GM19099 (cell line): ENCODE data around the gene GAB2.

Experiments
- POLR2A ChIP-seq: IDR thresholded peaks from 3 replicates; pipeline ENCODE4 v1.6.1; 2011; ENCODE audit warnings: low read depth; ENCODE audit not compliant: insufficient read length; ENCODE audit errors: extremely low read depth

GAB2 gene

DNA sequence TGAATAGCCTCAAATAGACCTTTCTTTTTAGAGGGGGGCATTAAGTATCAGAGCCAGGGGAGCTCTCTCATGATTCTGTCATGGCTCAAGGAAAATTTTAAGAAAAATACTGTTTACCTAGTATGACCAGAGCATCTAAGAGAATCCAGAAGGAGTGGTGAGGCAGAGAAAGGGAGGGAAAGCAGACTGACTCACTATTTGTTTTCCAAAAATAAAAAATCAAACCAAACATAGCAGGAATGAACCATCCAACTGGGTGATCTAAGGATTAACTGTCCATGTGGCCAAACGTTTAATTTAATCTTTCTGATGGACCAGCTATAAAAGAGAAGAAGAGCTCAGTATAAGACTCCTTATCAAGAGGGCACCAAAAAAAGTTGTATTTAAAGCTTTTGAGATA is 70.8 kb downstream of the GAB2 start:
- TF ChIP-seq POLR2A: no peak

DNA sequence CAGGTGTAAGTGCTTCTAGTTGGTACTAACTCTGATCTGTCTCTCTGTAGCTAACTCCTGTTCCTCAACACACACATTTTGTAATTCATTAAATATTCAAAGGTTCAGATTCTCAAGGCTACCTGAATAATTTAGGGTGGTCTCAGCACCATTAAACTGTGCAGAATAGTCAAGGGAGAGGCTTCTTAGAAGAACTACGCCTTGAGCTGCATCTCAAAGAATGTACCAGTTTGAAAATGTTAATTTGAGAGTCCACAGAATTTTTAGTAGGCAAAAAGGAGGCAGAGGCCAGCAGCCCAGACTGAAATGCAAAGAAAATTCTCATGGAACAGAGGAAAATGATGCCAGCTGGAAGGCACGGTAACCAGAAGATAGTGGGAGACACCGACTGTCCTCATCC is 72.2 kb downstream of the GAB2 start:
- TF ChIP-seq POLR2A: no peak

DNA sequence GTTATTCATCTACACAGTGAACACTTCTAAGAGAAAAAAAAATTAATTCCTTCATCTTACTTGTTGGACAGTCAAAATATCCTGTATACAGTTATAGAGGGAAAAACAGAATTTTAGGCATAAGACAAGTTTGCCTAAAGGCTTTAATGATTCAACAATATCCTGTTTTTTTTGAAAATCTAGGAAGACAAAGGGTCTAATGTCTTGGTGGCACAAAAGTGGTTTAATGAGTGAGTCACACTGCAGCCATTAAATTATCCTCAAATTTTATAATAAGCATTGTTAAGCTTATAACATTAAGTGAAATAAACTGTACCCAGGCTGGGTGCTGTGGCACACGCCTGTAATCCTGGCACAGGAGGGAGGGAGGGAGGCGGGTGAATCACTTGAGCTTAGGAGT is 72.9 kb downstream of the GAB2 start:
- TF ChIP-seq POLR2A: no peak

DNA sequence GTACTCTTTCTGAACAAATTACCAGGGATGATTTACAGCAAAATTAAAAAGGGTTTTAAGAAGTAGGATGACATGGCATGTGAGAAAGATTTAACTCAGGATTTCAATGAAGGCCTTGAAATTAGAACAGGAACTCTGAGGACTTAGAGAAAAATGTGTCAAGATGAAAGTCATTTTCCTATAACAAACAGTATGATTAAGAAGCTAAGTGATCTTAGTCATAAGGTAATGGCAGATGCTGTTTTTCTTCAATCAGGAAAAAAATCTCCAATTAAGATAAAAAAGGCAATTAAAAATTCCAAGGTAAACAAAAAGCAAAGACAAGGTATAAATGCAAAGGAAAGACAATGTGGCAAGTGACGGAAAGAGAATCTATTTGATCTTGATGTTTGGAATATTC is 73.5 kb downstream of the GAB2 start:
- TF ChIP-seq POLR2A: no peak

DNA sequence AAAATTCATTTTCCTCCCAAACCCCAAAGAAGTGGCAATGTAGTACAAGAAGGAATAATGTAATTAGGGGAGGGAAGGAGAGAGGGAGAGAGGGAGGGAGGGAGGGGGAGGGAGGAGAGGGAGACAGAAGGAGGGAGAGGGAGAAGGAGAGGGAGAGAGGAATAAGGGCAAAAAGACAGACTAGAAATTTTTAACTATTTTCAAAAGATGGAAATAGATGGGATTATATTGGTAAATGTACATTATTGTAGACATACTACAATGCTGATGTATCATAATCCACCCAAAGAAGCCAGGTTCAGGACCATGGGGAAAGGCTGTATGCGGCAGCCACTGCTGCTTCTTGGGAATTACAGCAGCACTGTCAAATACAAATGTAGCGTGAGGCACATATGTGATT is 74.3 kb downstream of the GAB2 start:
- no peak for TF ChIP-seq POLR2A

DNA sequence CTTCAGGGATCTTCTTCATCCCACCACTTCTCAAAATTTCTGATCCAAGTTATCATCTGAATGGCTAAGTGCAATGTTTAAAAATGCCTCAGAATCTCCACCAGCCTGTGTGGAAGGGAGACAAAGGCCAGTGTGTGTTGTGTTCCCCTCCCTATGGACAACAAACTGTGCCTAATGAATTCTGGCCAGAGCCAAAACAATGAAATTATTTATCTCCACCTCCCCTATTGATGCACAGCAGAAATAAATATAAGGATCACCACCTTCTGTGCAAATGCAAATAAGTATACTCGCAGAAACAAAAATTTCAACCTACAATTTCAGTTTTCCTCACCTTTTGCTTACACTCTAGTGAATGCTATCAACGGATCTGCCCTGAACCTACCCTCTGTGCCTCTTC is 75.8 kb downstream of the GAB2 start:
- TF ChIP-seq POLR2A: no peak

DNA sequence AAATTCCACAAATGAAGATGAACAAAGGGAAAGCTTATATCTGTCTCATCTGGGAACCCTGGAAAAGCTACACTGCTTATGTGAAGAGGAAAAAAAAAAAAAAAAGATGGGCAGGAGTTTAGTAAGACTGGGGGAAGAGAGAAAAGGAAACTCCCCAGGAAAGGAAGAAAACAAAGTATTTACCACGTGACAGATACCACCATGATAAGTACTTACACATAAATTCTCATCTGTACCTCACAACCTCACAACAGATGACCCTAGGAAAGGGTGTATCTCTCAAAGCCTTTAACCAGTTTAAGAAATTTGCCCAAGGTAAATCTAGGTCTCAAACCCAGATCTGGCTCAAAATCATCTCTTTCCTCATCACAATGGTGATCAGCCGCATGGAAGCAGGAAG is 77.1 kb downstream of the GAB2 start:
- no peak for TF ChIP-seq POLR2A

DNA sequence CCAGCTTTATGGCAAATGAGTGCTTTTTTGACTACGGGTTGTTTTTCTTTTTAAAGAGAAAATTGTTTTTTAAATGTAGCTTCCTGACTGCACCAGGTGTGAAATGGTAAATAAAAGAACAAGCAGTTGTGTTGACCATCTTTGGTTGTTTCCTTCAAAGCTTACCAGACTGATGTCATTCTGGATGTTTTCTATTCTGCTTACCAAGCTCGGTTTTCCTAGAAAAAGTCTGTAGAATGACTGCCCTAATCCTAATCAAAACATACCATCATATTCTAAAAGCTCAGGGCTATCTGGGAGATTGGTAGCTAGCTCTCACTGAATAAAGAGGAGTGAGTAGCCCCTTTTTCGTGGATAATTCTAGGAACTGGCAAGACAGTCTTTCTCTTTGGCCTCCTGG is 77.7 kb downstream of the GAB2 start:
- no peak for TF ChIP-seq POLR2A

DNA sequence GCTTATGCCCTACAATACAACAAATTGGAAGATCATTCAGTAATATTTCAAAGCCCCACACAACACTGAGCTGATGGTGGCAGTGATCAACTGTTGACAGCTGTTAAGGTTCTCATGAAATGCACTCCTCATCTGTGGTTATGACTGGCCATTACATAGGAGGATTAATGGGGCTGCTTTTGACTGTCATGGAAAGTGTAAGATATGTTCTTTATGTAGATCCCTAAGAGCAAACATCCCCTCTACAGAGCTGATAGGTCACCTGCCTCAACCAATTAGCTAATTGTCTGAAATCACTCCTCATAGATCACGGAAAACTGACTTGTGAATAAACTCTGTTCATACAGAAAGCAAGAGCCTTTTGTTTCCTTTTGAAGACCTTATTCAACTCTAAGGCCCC is 78.1 kb downstream of the GAB2 start:
- TF ChIP-seq POLR2A: no peak

DNA sequence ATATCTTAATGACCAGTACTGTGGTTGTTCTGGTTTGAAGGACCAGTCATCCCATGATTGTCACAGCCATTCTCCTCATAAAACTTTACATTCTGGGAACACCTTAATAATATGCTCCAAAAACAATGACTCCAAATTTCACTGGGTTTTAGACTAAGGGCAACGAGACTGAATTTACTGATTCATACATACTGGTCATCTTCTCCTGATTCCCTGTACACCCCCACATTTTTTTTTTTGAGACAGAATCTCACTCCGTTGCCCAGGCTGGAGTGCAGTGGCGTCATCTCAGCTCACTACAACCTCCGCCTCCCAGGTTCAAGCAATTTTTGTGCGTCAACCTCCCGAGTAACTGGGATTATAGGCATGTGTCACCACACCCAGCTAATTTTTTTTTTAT is 78.9 kb downstream of the GAB2 start:
- no peak for TF ChIP-seq POLR2A

DNA sequence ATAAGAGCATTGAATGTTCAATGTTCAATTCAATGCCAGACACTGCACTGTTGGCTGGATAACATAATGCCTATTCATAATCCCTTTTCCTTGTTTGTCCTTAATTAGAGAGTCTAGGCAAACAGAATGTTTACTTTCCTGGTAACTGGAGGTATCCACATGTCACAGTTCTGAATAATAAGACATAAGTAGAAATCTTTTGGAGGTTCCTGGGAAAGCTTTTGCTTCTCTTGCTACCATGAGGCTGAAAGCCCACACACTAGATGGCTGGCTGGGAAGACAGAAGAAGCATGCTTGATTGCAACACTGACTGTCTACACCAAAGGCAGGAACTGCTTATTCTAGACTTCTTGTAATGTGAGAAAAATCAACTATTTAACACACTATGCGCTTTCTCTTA is 79.5 kb downstream of the GAB2 start:
- no peak for TF ChIP-seq POLR2A

DNA sequence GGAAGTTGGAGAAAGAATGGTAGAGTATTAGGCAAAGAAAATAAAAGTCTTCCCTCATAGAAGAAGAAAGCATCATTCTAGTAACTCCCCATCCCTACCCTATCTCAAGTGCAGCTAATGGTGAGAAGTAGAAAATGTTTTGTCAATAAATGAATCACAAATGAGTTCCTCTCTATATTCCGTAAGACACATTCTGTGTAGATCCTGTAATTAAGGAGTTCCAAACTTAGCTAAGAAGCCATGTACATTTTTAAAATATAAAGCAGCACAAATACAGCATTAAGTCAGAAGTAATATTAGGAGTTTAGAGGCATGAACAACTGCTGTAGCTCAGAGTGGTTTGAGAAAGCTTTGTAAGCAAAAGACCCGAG is 80.1 kb downstream of the GAB2 start:
- no peak for TF ChIP-seq POLR2A

DNA sequence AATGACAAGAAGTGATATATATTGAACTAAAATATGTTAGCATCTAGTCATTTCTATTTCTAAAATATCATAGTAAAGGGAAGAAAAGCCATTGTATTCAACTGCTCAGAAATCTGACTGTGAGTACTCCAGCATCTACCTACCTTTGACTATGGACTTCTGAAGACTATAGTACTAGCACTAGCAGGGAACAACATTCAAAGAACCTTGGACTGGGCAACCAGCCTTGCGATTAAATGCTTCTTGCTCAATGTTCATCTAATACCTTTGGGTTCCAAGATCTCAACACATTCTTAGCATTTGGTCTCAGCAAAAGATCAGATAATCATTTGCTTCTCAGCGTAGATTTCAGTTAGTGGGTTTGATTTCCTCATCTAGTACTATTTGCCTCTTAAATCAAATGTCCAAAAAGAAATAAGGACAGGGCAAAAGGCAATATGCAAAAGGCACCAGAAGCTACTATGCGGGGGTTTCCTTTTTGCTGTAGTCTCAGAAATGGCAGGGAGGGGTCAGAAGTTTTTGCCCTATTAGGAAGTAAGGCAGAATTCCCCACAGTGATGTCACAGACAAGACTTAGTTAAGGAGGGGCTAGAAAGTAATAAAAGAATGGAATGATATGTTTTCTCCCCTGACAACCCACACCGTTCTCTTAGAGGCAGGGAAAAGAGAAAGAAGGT is 80.6 kb downstream of the GAB2 start:
- TF ChIP-seq POLR2A: no peak

DNA sequence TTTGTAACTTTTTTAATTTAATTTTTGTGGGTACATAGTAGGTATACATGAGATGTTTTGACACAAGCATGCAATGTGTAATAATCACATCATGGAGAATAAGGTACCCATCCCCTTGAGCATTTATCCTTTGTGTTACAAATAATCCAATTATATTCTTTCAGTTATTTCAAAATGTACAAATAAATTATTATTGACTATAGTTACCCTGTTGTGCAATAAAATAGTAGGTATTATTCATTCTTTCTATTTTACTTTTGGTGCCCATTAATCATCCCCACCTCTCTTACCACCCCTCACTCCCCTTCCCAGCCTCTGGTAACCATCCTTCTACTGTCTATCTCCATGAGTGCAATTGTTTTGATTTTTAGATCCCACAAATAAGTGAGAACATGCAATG is 83.5 kb downstream of the GAB2 start:
- TF ChIP-seq POLR2A: no peak

DNA sequence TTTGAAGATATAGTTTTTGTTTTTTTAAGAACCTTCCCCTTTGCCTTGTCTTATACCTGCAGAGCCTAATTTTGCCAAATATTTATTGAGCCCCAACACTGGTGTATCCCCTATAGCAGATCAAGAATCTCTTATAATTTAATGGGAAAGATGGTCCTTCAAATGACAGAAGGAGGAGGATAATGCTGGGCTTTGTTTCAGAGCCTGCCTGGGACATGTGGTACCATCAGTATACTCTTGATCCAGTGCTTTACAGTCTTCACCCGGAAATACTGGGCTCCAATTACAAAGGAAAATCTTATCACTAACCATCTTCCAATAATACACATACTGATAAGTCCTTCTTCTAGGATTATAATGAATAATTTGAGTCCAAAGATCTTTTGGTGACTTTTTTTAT is 84.7 kb downstream of the GAB2 start:
- TF ChIP-seq POLR2A: no peak

DNA sequence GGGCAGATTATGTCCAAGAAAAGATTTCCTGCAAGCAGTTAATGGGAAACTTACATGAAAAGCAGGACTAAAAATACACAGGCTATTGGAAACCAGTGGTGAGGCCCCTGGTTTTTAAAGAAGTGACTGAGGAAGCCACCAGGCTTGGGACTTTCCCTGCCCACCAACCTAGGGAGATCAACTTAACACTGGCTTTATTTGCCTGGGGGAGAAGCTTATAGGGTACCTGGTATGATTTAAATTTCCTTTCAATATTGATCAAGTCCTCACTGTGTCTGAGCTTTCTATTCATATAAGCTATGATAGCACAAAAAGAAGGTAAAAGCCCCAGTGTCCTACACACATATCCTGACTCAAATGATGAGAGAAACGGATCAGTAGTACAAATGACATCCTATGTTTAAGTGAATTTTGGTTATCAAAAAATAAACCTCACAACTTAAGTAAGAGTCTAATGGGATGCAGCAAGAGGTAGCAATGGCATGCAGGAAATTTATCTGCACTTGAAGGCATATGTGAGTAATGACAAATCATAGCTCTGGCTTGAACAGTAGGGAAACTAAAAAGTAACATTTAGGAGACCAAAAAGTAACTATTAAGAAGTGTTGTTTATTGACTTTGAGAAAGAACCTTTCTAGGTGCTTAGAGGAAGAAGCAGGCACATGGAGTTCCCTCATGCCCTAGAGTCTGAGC is 85.3 kb downstream of the GAB2 start:
- no peak for TF ChIP-seq POLR2A

DNA sequence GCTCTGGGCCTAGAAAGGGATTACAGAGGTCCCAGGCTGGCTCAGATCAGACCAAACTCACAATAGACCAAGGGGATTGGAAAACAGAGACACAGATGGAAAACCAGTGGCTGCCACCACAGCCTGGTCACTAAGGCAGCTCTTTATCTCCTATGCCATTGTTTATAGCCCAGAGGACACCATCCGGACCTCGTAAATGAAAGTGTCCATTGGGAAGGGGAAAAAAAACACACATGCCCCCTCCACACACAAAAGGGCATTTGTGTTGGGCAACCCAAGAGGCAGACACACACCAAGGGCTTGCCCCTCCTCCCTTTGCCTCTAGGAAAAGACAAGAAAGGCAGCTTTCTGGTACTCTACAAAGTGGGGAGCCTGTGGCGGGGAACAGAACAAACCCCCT is 85.9 kb downstream of the GAB2 start:
- TF ChIP-seq POLR2A: no peak
